NCI-H2107 treated with DMSO at 0.1 percent for 48 hours (cell line): Measurements from ENCODE around the gene GABARAPL1.

Experiments used
- DNase-seq: peaks from one replicate; lab custom pipeline; 2025; ENCODE audit not compliant: unreplicated experiment; lab: John Stamatoyannopoulos, UW

Gene GABARAPL1

GRCh38 chr12:10227648-10228047 is 15.0 kb downstream of the GABARAPL1 start:
- no peak for DNase-seq

DNA sequence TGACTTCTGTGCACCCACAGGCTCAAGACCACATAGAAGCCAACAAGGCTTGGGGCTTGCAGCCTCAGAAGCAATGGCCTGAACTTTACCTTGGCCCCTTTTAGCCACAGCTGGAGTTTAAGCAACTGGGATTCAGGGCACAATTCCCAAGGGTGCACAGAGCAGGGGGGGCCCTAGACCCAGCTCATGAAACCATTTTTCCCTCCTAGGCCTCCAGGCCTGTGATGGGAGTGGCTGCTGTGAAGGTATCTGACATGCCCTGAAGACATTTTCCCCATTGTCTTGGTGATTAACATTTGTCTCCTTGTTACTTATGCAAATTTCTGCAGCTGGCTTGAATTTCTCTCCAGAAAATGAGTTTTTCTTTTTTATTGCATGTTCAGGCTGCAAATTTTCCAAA is 21.9 kb downstream of the GABARAPL1 start:
- no peak for DNase-seq

DNA sequence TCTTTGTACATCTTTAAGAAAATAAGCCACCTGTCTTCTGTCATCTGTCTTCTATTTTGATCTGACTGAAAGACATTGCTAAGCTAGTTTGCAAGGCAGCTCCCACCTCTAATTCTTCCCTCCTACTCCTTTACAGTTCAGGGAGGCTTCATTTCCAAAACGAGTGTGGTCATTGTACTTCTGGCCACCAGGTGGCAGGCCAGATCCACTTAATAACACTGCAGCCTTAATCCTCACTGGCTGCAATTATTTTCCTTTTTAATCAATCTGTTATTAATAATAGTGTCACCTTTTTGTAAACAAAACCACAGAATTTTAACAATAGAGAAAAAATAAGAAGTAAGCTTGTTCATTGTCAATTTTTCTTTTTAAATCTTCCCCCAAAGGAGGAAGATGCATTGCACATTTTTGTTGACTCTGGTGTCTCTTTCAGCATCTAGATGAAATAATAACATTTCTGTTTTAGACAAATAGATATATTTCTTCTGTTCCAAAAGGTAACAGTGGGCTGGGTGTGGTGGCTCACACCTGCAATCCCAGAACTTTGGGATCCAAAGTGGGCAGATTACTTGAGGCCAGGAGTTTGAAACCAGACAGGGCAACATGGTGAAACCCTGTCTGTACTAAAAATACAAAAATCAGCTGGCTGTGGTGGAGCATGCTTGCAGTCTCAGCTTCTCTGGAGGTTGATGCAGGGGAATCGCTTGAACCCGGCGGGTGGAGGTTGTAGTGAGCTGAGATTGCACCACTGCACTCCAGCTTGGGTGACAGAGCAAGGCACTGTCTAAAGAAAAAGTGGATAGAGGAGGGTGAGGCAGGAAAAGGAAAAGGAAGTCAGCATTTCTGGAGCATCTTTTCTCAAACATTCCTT is 23.3 kb downstream of the GABARAPL1 start:
- no peak for DNase-seq

- no peak for DNase-seq
These were observed 24.0 kb downstream of the GABARAPL1 start for GRCh38 chr12:10236720-10237119.

DNA sequence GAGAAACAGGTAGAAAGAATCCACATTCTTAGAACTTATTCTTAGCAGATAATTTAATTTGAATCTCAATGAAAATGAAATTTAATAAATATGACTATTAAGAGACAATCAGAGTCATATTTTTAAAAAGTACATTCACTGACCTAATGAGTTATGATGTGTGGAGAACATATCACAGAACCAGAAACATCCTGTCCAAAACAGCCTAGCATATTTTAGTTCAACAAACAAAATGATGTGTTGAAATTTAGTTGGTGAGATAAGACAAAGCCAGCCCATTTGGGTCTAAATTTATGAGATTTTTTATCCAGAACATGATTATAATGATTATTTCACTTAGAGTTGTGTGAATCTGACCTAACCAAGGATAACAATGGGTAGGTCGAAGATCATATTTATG is 25.8 kb downstream of the GABARAPL1 start:
- no peak for DNase-seq

DNA sequence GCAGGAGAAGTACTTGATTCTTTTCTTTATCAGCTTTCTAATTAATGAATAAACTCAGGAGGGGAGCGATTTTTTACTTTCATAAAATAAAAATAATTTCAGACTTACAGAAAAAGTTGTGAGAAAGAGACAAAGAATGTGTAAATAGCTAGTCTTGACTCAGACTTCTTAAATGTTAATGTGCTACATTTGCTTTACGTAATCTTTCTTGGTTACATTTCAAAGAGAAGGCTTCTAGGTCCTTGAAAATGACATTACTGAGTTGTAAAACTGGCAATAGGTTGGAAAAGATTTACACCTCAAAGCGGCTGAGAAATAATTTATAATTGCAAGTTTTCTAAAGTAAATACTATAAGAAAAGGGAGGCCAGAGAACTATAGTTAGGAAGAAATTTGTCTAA is 28.6 kb downstream of the GABARAPL1 start:
- DNase-seq: no peak

DNA sequence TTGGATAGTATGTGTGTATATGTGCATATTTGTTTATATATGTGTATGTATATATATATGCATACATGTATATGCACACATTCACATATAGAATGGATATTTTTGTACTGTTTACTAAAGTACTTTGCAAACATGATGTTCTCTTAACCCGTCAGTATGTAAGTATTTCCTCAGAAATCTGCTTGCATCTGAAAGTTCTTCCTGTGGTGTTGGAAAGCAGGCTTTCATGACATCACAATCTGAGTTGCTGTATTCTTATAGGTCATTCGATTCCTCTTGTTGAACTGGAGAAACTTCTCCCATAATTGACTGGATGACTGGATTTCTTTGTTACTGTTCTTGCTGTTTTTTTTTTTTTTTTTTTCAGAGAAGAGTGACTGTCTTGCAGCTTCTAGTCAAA is 29.1 kb downstream of the GABARAPL1 start:
- DNase-seq: no peak

GRCh38 chr12:10242539-10242938 is 29.9 kb downstream of the GABARAPL1 start:
- DNase-seq: no peak

- peak; percentile 41 for DNase-seq
These were observed 31.3 kb downstream of the GABARAPL1 start for GRCh38 chr12:10243818-10244520.

DNA sequence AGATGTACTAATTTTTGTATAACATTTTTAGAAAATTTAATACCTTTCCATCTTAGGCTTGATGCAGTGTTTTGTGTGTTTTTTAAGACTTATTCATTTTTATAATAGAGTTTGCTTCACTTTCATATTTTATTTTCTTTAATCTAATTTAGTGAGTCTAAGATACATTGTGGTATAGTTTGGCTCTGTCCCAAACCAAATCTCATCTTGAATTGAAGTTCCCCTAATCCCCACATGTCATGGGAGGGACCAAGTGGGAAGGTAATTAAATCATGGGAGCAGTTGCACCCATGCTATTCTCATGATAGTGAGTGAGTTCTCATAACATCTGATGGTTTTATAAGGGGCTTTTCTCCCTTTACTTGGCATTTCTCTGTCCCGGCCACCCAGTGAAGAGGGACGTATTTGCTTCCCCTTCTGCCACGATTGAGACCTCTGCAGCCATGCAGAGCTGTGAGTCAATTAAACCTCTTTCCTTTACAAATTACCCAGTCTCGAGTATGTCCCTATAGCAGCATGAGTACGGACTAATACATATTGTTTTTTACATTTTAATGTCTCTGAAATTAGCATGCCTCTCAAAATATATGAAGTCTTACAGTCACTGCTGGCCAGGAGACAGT is 34.9 kb downstream of the GABARAPL1 start:
- DNase-seq: no peak

- DNase-seq: no peak
These were observed 37.2 kb downstream of the GABARAPL1 start for GRCh38 chr12:10249690-10250455.

DNA sequence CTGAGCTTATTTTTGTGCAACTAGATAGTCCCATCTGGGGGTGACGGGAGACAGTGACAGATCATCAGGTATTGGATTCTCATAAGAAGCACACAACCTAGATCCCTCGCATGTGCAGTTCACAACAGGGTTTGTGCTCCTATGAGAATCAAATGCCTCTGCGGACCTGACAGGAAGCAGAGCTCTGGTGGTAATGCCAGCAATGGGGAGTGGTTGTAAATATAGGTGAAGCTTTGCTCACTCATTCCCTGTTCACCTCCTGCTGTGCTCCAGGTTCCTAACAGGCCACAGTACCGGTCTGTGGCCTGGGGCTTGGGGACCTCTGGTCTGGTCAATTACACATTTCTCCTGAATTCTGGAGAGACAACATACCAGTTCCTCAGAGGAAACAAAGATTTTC is 39.0 kb downstream of the GABARAPL1 start:
- no peak for DNase-seq

- no peak for DNase-seq
These were observed 39.5 kb downstream of the GABARAPL1 start for GRCh38 chr12:10252201-10252600.

DNA sequence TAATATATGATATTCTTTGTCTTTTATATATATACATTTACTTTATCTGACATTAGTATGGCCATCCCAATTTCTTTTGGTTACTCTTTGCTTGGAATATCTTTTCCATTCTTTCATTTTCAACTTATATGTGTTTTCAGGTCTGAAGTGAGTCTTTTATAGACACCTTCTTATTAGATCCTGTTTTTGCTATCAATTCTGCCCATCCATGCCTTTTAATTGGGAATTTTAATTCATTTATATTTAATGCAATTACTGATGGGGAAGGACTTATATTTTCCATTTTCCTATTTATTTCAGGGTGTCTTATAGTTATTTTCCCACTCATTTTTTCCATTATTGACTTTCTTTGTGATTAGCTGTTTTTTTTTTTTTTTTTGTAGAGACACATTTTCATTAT is 43.4 kb downstream of the GABARAPL1 start:
- DNase-seq: no peak

- DNase-seq: no peak
These were observed 48.2 kb downstream of the GABARAPL1 start for GRCh38 chr12:10260927-10261326.

DNA sequence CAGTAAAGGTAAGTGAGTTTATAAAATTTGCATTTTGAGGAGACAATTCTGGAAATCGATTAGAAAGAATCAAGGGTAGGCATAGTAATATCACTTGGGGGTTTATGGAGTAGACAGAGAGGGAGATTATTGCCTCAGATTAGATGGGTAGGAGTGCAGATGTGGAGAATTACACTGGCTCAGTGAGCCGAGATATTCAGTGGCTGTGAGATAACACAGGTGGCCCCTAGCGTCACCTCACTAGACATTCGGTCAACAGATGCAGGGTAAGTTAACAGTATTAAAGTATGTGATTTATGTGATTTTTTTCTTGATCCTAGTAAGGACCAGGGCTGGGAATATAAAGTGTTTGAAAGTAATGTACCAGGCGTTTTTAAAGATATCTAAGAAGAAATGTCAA is 55.4 kb downstream of the GABARAPL1 start:
- DNase-seq: no peak

- DNase-seq: no peak
These were observed 59.8 kb downstream of the GABARAPL1 start for GRCh38 chr12:10272467-10272866.
